ENCODE measurements around the gene TBX15. TPM values are rescaled to one million over a fixed set of nuclear protein-coding genes. Genes with fewer than 3 reads are reported as not detected.

The TBX15 gene
- total and polyA plus RNA-seq, 9 of the 15 experiments (the other 6 are each of a cell fraction or from before 2014, with no cell fraction given): 0.03 to 3.4 (median 2.3) TPM

DNA sequence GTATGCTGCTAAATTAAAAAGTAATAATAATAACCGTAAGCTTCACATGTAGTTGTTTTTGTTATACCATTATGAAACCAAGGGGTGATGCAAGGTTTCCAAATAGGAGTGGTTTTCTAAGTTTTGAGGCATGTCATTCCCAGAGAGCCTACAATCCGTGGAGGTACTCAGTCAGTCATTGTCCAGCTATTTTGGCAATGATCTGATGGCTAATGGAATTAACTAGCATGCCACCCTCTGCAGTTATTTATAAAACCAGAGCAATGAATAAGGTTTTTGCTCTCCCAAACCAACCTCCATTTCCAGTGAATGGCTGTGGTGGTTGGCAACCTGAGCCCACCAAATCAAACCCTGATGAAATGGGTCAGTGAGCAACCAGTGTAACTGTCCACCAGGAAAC, 106.4 kb downstream of the TBX15 start (continued):
- no peak for TF ChIP-seq ZNF830 (CRISPR knock-in tag; IDR thresholded peaks at IDR 0.05)
- no peak for TF ChIP-seq ZNF75A (CRISPR knock-in tag; IDR thresholded peaks at IDR 0.05)
- no peak for TF ChIP-seq MIER1 (IDR thresholded peaks at IDR 0.05; ENCODE audit: low read depth)
- TF ChIP-seq, protein P1, sequence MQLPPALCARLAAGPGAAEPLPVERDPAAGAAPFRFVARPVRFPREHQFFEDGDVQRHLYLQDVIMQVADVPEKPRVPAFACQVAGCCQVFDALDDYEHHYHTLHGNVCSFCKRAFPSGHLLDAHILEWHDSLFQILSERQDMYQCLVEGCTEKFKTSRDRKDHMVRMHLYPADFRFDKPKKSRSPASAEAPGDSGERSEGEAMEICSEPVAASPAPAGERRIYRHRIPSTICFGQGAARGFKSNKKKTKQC (CRISPR knock-in tag; IDR thresholded peaks at IDR 0.05): no peak
- no peak for TF ChIP-seq LEF1 (IDR thresholded peaks at IDR 0.05)

DNA sequence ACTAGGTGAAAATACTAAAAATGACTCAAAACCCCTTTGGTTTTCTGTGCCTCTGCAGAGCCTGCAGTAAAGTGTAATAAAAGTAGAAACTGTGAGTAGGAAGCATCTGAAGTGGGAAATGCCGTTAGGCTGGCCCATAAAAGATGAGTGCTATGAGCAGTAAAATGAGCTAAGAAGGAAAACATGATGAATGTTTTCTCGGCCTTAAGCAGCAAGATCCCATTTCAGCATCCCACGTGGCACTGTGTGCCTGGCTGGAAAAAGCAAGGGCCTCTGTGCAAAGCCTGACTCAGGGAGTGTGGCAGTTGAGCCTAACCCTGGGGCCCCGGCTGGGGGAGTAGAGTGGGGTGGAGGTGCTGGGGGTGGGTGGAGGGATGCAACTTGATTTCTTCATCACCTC, 109.5 kb downstream of the TBX15 start:
- Histone ChIP-seq H3K36me3 (ENCODE audit: control insufficient read depth, insufficient read depth, low read length) (no peaks in the 10 kb centered on the region), H3K4me2 (ENCODE audit: insufficient read depth, low read length) (no peak overlapping the region), H3K9me1 (ENCODE audit: control insufficient read depth, insufficient read depth, low read length) (no peaks in the 10 kb centered on the region), H3K4me1 (replicated peaks in 1 of 2; ENCODE audit: control insufficient read depth in 2 of 2, insufficient read depth in 2 of 2, low read length in 2 of 2) (no peaks in the 10 kb centered on the region), H3K4me3 (no peak overlapping the region), H3K79me2 (ENCODE audit: control insufficient read depth, insufficient read depth, low read length) (no peaks in the 10 kb centered on the region), H3K27ac (ENCODE audit: extremely low read depth, low read depth, low read length) (no peak overlapping the region), H4K20me1 (replicated peaks; ENCODE audit: control insufficient read depth, insufficient read depth, low read length) (no peaks in the 10 kb centered on the region), H2AFZ (ENCODE audit: low read depth, low read length) (no peak overlapping the region), H3K27me3 (ENCODE audit: control insufficient read depth in 2 of 2, insufficient read depth in 2 of 2, low read length in 2 of 2) (no peaks in the 10 kb centered on the region), H3K9ac (ENCODE audit: insufficient read depth in 1 of 2, low read depth in 2 of 2, low read length in 2 of 2) (no peak overlapping the region), H3K9me3 (replicated peaks; ENCODE audit: control insufficient read depth, insufficient read depth, low read depth, low read length) (no peaks in the 10 kb centered on the region)
- intact Hi-C loops (cut with micrococcal nuclease): no loop called here
- ATAC-seq (no peak), DNase-seq (ENCODE audit: extremely low read depth in 1 of 4, low spot score in 3 of 4) (no peak), FAIRE-seq (no peak)
- 1% methylated on average over 4 of the region's 4 CpGs for WGBS (ENCODE audit: insufficient coverage, low coverage, missing lambda C conversion rate)
- no TSS peak for BruUV-seq (replicated peaks)
- in situ Hi-C loops (cut with MboI): no loop called here
- ChIA-PET CTCF (ENCODE audit: low intra/inter-chr PET ratio) (no interaction called here), POLR2A (no interaction called here)
- TF ChIP-seq HDAC1 (IDR thresholded peaks at IDR 0.05) (no peak), HDAC8 (tag; IDR thresholded peaks at IDR 0.05) (no peak), ZNF146 (CRISPR knock-in tag; IDR thresholded peaks at IDR 0.05; ENCODE audit: unreplicated experiment) (no peak), ZNF347 (CRISPR knock-in tag; IDR thresholded peaks at IDR 0.05; ENCODE audit: low read depth) (no peak), ESRRB (CRISPR knock-in tag; IDR thresholded peaks at IDR 0.05; ENCODE audit: borderline replicate concordance) (no peak)
- TF ChIP-seq, protein P2, sequence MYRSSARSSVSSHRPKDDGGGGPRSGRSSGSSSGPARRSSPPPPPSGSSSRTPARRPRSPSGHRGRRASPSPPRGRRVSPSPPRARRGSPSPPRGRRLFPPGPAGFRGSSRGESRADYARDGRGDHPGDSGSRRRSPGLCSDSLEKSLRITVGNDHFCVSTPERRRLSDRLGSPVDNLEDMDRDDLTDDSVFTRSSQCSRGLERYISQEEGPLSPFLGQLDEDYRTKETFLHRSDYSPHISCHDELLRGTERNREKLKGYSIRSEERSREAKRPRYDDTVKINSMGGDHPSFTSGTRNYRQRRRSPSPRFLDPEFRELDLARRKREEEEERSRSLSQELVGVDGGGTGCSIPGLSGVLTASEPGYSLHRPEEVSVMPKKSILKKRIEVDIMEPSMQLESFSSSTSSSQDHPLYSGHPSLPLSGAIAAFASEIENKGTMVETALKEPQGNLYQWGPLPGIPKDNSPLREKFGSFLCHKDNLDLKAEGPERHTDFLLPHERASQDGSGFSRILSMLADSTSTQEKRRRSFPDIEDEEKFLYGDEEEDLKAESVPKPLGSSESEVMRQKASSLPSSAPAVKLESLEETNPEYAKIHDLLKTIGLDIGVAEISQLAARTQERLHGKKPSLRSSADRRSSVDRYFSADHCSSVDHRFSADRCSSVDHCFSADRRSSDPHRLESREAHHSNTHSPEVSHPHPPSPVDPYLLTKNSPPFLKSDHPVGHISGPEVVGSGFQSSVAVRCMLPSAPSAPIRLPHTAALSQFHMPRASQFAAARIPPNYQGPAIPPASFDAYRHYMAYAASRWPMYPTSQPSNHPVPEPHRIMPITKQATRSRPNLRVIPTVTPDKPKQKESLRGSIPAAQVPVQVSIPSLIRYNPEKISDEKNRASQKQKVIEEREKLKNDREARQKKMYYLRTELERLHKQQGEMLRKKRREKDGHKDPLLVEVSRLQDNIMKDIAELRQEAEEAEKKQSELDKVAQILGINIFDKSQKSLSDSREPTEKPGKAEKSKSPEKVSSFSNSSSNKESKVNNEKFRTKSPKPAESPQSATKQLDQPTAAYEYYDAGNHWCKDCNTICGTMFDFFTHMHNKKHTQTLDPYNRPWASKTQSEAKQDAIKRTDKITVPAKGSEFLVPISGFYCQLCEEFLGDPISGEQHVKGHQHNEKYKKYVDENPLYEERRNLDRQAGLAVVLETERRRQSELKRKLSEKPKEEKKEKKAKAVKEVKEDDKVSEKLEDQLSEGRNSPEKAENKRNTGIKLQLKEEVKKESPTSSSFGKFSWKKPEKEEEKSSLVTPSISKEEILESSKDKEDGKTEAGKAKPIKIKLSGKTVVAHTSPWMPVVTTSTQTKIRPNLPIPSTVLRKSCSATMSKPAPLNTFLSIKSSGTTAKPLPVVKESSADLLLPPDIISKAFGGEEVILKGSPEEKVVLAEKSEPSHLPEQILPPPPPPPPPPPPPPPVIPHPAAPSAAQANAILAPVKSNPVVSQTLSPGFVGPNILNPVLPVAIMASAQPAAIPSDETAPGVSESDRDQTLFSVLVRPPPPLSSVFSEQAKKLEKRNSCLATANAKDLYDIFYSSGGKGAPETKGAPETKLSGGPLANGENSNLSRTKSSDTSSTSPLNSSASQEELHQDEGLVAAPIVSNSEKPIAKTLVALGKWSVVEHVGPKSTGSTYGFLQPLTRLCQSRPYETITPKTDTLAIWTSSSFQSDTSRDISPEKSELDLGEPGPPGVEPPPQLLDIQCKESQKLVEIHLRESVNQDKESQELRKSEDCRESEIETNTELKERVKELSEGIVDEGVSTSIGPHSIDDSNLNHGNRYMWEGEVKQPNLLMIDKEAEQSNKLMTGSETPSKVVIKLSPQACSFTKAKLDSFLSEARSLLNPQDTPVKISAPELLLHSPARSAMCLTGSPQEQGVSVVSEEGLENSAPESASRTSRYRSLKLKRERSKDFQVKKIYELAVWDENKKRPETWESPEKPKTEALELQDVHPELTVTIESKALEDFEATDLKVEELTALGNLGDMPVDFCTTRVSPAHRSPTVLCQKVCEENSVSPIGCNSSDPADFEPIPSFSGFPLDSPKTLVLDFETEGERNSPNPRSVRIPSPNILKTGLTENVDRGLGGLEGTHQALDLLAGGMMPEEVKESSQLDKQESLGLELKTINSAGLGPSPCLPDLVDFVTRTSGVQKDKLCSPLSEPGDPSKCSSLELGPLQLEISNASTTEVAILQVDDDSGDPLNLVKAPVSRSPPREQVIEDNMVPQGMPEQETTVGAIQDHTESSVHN (IDR thresholded peaks at IDR 0.05; ENCODE audit: borderline replicate concordance in 1 of 2, low read depth in 1 of 2): no peak
- TF ChIP-seq, protein P3, sequence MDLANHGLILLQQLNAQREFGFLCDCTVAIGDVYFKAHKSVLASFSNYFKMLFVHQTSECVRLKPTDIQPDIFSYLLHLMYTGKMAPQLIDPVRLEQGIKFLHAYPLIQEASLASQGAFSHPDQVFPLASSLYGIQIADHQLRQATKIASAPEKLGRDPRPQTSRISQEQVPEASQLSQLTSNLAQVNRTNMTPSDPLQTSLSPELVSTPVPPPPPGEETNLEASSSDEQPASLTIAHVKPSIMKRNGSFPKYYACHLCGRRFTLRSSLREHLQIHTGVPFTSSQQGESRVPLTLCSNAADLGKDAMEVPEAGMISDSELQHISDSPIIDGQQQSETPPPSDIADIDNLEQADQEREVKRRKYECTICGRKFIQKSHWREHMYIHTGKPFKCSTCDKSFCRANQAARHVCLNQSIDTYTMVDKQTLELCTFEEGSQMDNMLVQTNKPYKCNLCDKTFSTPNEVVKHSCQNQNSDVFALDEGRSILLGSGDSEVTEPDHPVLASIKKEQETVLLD (IDR thresholded peaks at IDR 0.05): no peak
